Upper lobe of left lung (tissue), 4 donors: ENCODE measurements around the gene LMOD1.

Source experiments
- CTCF ChIP-seq, 6 experiments: fragments of 450-650 bp in 4 of 6; fragments of 200-600 bp in 2 of 6; sonication (generic) in 2 of 6; IDR thresholded peaks; one replicate each; pipeline ENCODE4 v1.5.1; 2016 to 2019; ENCODE audit warnings: antibody characterized with exemption in 6 of 6
- POLR2A ChIP-seq, 4 donors: fragments of 450-650 bp; IDR thresholded peaks; one replicate each; pipeline ENCODE4 v1.5.1; 2016 to 2017; ENCODE audit warnings: antibody characterized with exemption in 4 of 4, mild to moderate bottlenecking in 2 of 4
- POLR2AphosphoS5 ChIP-seq, 2 donors: sonication (generic); formaldehyde crosslinking; IDR thresholded peaks; one replicate each; pipeline ENCODE4 v1.5.1; 2017; ENCODE audit warnings: antibody characterized with exemption in 2 of 2

- TF ChIP-seq POLR2A (IDR thresholded peaks at IDR 0.05) (no peak), POLR2AphosphoS5 (IDR thresholded peaks at IDR 0.05) (no peak), CTCF (IDR thresholded peaks at IDR 0.05) (no peak)
Measured at GRCh38 chr1:201911826-201912571, 34.3 kb downstream of the LMOD1 start.
